DMS114 treated with DMSO at 0.1 percent for 48 hours (cell line): ENCODE data around the gene CT47C1.

Experiments
- DNase-seq: peaks from one replicate; lab custom pipeline; 2025; ENCODE audit not compliant: unreplicated experiment; lab: John Stamatoyannopoulos, UW

The CT47C1 gene

GRCh38 chrX:119073200-119073905 is 560 bp downstream of the CT47C1 start:
- DNase-seq = no peak

GRCh38 chrX:119073911-119074310 is 1.1 kb downstream of the CT47C1 start:
- no peak for DNase-seq

GRCh38 chrX:119075270-119076025 is 2.7 kb downstream of the CT47C1 start:
- no peak for DNase-seq

- DNase-seq = no peak
Observed at GRCh38 chrX:119082278-119082677, 9.5 kb downstream of the CT47C1 start.

- DNase-seq = no peak
Observed at GRCh38 chrX:119084766-119085165, 12.0 kb downstream of the CT47C1 start.

GRCh38 chrX:119087121-119087520 is 14.3 kb downstream of the CT47C1 start:
- no peak for DNase-seq

GRCh38 chrX:119089619-119090018 is 16.8 kb downstream of the CT47C1 start:
- no peak for DNase-seq

GRCh38 chrX:119090627-119091026 is 17.8 kb downstream of the CT47C1 start:
- no peak for DNase-seq

GRCh38 chrX:119093991-119094735 is 21.4 kb downstream of the CT47C1 start:
- no peak for DNase-seq

- DNase-seq = no peak
Observed at GRCh38 chrX:119094819-119095218, 22.0 kb downstream of the CT47C1 start.

- DNase-seq = no peak
Observed at GRCh38 chrX:119095936-119096335, 23.1 kb downstream of the CT47C1 start.

GRCh38 chrX:119101168-119101567 is 28.4 kb downstream of the CT47C1 start:
- DNase-seq = no peak

- no peak for DNase-seq
Observed at GRCh38 chrX:119105826-119106225, 33.0 kb downstream of the CT47C1 start.

- no peak for DNase-seq
Observed at GRCh38 chrX:119107206-119107605, 34.4 kb downstream of the CT47C1 start.

- DNase-seq = peak; percentile 3
Observed at GRCh38 chrX:119118780-119119395, 46.1 kb downstream of the CT47C1 start.

GRCh38 chrX:119121341-119121740 is 48.5 kb downstream of the CT47C1 start:
- no peak for DNase-seq
